ENCODE data around the gene JMJD8. TPM values are rescaled to one million over a fixed set of nuclear protein-coding genes. Genes with fewer than 3 reads are reported as not detected.

Gene JMJD8
- total RNA-seq, 1 donor, result 48.5 TPM

DNA sequence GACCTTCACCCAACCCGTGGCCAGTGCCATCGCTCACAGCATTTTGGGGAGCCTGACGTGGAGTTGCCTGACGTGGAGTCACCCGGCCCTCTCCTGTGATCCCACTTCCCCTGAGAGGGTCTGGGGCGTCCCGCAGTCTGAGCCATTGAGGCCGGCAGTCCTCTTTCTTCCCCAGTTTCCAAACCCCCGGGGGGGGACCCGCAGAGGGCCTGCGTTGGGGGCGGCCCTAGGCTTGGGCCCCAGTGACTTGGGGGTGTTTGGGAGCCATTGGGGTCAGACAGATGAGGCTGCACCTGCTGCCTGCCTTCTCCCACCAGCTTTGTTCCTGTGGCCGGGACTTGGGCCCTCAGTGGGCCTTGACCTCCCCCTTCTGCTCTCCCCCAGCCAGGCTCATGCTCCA is 14.5 kb downstream of the JMJD8 start:
- Histone ChIP-seq H3K27me3 (ENCODE audit: insufficient read depth, low read length) (no peaks in the 10 kb centered on the region), H3K79me2 (ENCODE audit: insufficient read depth, low read length) (peaks cover 35% of the 10 kb centered on the region), H3K4me2 (ENCODE audit: insufficient read depth, low read length) (peak overlapping the region; percentile 84), H3K4me3 (ENCODE audit: insufficient read depth, low read length) (no peak overlapping the region), H3K9me3 (ENCODE audit: low read depth, low read length) (no peaks in the 10 kb centered on the region), H3K36me3 (ENCODE audit: insufficient read depth, low read length) (peaks cover 41% of the 10 kb centered on the region), H3K27ac (ENCODE audit: low read depth, low read length) (no peak overlapping the region), H4K20me1 (ENCODE audit: insufficient read depth, low read length) (peaks cover 38% of the 10 kb centered on the region), H3K4me1 (ENCODE audit: insufficient read depth, low read length) (peaks cover 10% of the 10 kb centered on the region), H2AFZ (ENCODE audit: low read length) (no peak overlapping the region)
- TF ChIP-seq, protein P1, sequence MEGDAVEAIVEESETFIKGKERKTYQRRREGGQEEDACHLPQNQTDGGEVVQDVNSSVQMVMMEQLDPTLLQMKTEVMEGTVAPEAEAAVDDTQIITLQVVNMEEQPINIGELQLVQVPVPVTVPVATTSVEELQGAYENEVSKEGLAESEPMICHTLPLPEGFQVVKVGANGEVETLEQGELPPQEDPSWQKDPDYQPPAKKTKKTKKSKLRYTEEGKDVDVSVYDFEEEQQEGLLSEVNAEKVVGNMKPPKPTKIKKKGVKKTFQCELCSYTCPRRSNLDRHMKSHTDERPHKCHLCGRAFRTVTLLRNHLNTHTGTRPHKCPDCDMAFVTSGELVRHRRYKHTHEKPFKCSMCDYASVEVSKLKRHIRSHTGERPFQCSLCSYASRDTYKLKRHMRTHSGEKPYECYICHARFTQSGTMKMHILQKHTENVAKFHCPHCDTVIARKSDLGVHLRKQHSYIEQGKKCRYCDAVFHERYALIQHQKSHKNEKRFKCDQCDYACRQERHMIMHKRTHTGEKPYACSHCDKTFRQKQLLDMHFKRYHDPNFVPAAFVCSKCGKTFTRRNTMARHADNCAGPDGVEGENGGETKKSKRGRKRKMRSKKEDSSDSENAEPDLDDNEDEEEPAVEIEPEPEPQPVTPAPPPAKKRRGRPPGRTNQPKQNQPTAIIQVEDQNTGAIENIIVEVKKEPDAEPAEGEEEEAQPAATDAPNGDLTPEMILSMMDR (IDR thresholded peaks at IDR 0.05; ENCODE audit: extremely low read depth, low read depth, low read length), result no peak
- no peak for DNase-seq (ENCODE audit: insufficient read length, low spot score, missing footprints)

GRCh38 chr16:668519-669171 is 15.5 kb downstream of the JMJD8 start:
- no peaks in the 10 kb centered on the region for H3K27me3 ChIP-seq (ENCODE audit: insufficient read depth, low read length)
- H3K4me1 ChIP-seq (ENCODE audit: insufficient read depth, low read length), result peaks cover 10% of the 10 kb centered on the region
- peak overlapping the region; percentile 58 for H3K27ac ChIP-seq (ENCODE audit: low read depth, low read length)
- peaks cover 37% of the 10 kb centered on the region for H3K36me3 ChIP-seq (ENCODE audit: insufficient read depth, low read length)
- no peak for DNase-seq (ENCODE audit: insufficient read length, low spot score, missing footprints)
- peak overlapping the region; percentile 84 for H3K4me2 ChIP-seq (ENCODE audit: insufficient read depth, low read length)
- TF ChIP-seq, protein P1 (IDR thresholded peaks at IDR 0.05; ENCODE audit: extremely low read depth, low read depth, low read length), result no peak
- no peaks in the 10 kb centered on the region for H3K9me3 ChIP-seq (ENCODE audit: low read depth, low read length)
- no peak overlapping the region for H2AFZ ChIP-seq (ENCODE audit: low read length)
- peaks cover 35% of the 10 kb centered on the region for H3K79me2 ChIP-seq (ENCODE audit: insufficient read depth, low read length)
- H3K4me3 ChIP-seq (ENCODE audit: insufficient read depth, low read length), result peak overlapping the region; percentile 93
- peaks cover 29% of the 10 kb centered on the region for H4K20me1 ChIP-seq (ENCODE audit: insufficient read depth, low read length)

GRCh38 chr16:667780-668518 is 16.2 kb downstream of the JMJD8 start, which contains the start of gene RHOT2:
RHOT2 (plus strand) TSS chr16:668132; CDS start chr16:668200, 68 bp downstream.
- H3K36me3 ChIP-seq (ENCODE audit: insufficient read depth, low read length), result peaks cover 31% of the 10 kb centered on the region

More at GRCh38 chr16:667780-668518, 16.2 kb downstream of the JMJD8 start, which contains the start of gene RHOT2:
- peak within 1 kb of the TSS; percentile 84 for H3K4me2 ChIP-seq (ENCODE audit: insufficient read depth, low read length)
- H3K9me3 ChIP-seq (ENCODE audit: low read depth, low read length), result no peaks in the 10 kb centered on the region
- TF ChIP-seq, protein P1 (IDR thresholded peaks at IDR 0.05; ENCODE audit: extremely low read depth, low read depth, low read length), result peak; percentile 75
- peaks cover 26% of the 10 kb centered on the region for H4K20me1 ChIP-seq (ENCODE audit: insufficient read depth, low read length)
- peaks cover 35% of the 10 kb centered on the region for H3K79me2 ChIP-seq (ENCODE audit: insufficient read depth, low read length)
- peaks cover 10% of the 10 kb centered on the region for H3K4me1 ChIP-seq (ENCODE audit: insufficient read depth, low read length)
- DNase-seq (ENCODE audit: insufficient read length, low spot score, missing footprints), result peak; percentile 100
- peak within 1 kb of the TSS; percentile 58 for H3K27ac ChIP-seq (ENCODE audit: low read depth, low read length)
- peak within 1 kb of the TSS; percentile 93 for H3K4me3 ChIP-seq (ENCODE audit: insufficient read depth, low read length)
- H3K27me3 ChIP-seq (ENCODE audit: insufficient read depth, low read length), result no peaks in the 10 kb centered on the region
- H2AFZ ChIP-seq (ENCODE audit: low read length), result peak within 1 kb of the TSS; percentile 94
